Liver (tissue), 9 donors: ENCODE data around the gene EWSR1. TPM values are rescaled to one million over a fixed set of nuclear protein-coding genes. Genes with fewer than 3 reads are reported as not detected.
A peak's percentile ranks its signal among the peaks of the same experiment; 100 is the strongest.

ENCODE experiments used
- DNase-seq: peaks from one replicate; pipeline ENCODE4 v3.0.0-alpha.2; 2017; ENCODE audit warnings: low spot score
- H3K27ac ChIP-seq, 2 donors: one replicate each; pipeline ENCODE4 v1.7.0; 2013; ENCODE audit warnings: inconsistent platforms in 2 of 2, low read length in 2 of 2, control low read depth in 1 of 2, low read depth in 1 of 2, mild to moderate bottlenecking in 1 of 2
- H3K27me3 ChIP-seq, 4 donors: one replicate each; pipeline versions ENCODE4 v1.6.1 to v1.7.0; 2013; ENCODE audit warnings: low read length in 3 of 4, inconsistent platforms in 1 of 4, mild to moderate bottlenecking in 1 of 4, moderate library complexity in 1 of 4; ENCODE audit not compliant: control insufficient read depth in 4 of 4, insufficient read depth in 4 of 4
- H3K36me3 ChIP-seq, 4 donors: one replicate each; pipeline versions ENCODE4 v1.6.1 to v1.7.0; 2013; ENCODE audit warnings: low read length in 3 of 4, mild to moderate bottlenecking in 3 of 4, low read depth in 1 of 4, moderate library complexity in 1 of 4; ENCODE audit not compliant: control insufficient read depth in 4 of 4, insufficient read depth in 3 of 4
- H3K4me1 ChIP-seq, 4 donors: one replicate each; pipeline versions ENCODE4 v1.6.1 to v1.7.0; 2013; ENCODE audit warnings: low read length in 3 of 4, mild to moderate bottlenecking in 3 of 4, moderate library complexity in 1 of 4; ENCODE audit not compliant: control insufficient read depth in 4 of 4, insufficient read depth in 4 of 4
- H3K4me3 ChIP-seq, 3 donors: one replicate each; pipeline versions ENCODE4 v1.6.1 to v1.7.0; 2013; ENCODE audit warnings: low read length in 3 of 3, control low read depth in 1 of 3, low read depth in 1 of 3, mild to moderate bottlenecking in 1 of 3
- H3K9ac ChIP-seq, 2 donors: one replicate each; pipeline ENCODE4 v1.7.0; 2013; ENCODE audit warnings: low read length in 2 of 2, mild to moderate bottlenecking in 2 of 2, moderate library complexity in 2 of 2, control low read depth in 1 of 2, low read depth in 1 of 2
- H3K9me3 ChIP-seq, 4 donors: one replicate each; pipeline versions ENCODE4 v1.6.1 to v1.7.0; 2013; ENCODE audit warnings: low read length in 3 of 4; ENCODE audit not compliant: control insufficient read depth in 4 of 4
- ATF3 ChIP-seq: IDR thresholded peaks from 2 replicates; pipeline ENCODE4 v1.6.1; 2016; ENCODE audit warnings: antibody characterized with exemption
- CTCF ChIP-seq: fragments of 150-350 bp; IDR thresholded peaks from 2 replicates; pipeline ENCODE4 v1.5.1; 2017; ENCODE audit warnings: improper control_type of control experiment, low read depth, low read length; ENCODE audit not compliant: missing input control
- EGR1 ChIP-seq, 2 donors: IDR thresholded peaks; 2 replicates each; pipeline ENCODE4 v1.6.1; 2016 to 2018; ENCODE audit warnings: antibody characterized with exemption in 2 of 2, low read depth in 2 of 2
- FOXA1 ChIP-seq: IDR thresholded peaks from 2 replicates; pipeline ENCODE4 v1.6.1; 2016; ENCODE audit warnings: antibody characterized with exemption
- FOXA2 ChIP-seq: IDR thresholded peaks from 2 replicates; pipeline ENCODE4 v1.6.1; 2016; ENCODE audit warnings: antibody characterized with exemption
- GABPA ChIP-seq, 2 donors: IDR thresholded peaks in 1 of 2; conservative IDR thresholded peaks in 1 of 2; 2 replicates each; pipeline ENCODE4 v1.6.1; 2016; ENCODE audit warnings: antibody characterized with exemption in 2 of 2, mild to moderate bottlenecking in 1 of 2, moderate library complexity in 1 of 2
- HNF4A ChIP-seq, 2 donors: conservative IDR thresholded peaks; 2 replicates each; pipeline ENCODE4 v1.6.1; 2016; ENCODE audit warnings: antibody characterized with exemption in 2 of 2, mild to moderate bottlenecking in 2 of 2
- HNF4G ChIP-seq: IDR thresholded peaks from 2 replicates; pipeline ENCODE4 v1.6.1; 2016; ENCODE audit warnings: antibody characterized with exemption
- JUND ChIP-seq, 2 donors: IDR thresholded peaks; 2 replicates each; pipeline ENCODE4 v1.6.1; 2016; ENCODE audit warnings: antibody characterized with exemption in 2 of 2
- MAX ChIP-seq: IDR thresholded peaks from 2 replicates; pipeline ENCODE4 v1.6.1; 2016; ENCODE audit warnings: antibody characterized with exemption
- NR2F2 ChIP-seq: IDR thresholded peaks from 2 replicates; pipeline ENCODE4 v1.6.1; 2016; ENCODE audit warnings: antibody characterized with exemption
- RAD21 ChIP-seq, 2 donors: IDR thresholded peaks; 2 replicates each; pipeline ENCODE4 v1.6.1; 2016; ENCODE audit warnings: antibody characterized with exemption in 2 of 2, mild to moderate bottlenecking in 2 of 2
- REST ChIP-seq: IDR thresholded peaks from 2 replicates; pipeline ENCODE4 v1.6.1; 2016; ENCODE audit warnings: antibody characterized with exemption, mild to moderate bottlenecking
- RXRA ChIP-seq, 2 donors: IDR thresholded peaks; 2 replicates each; pipeline ENCODE4 v1.6.1; 2017 to 2018; ENCODE audit warnings: antibody characterized with exemption in 2 of 2, mild to moderate bottlenecking in 1 of 2
- SP1 ChIP-seq: IDR thresholded peaks from 2 replicates; pipeline ENCODE4 v1.6.1; 2018; ENCODE audit warnings: antibody characterized with exemption, mild to moderate bottlenecking
- TAF1 ChIP-seq: conservative IDR thresholded peaks from 2 replicates; pipeline ENCODE4 v1.6.1; 2016; ENCODE audit warnings: antibody characterized with exemption, mild to moderate bottlenecking
- YY1 ChIP-seq: IDR thresholded peaks from 2 replicates; pipeline ENCODE4 v1.6.1; 2016; ENCODE audit warnings: antibody characterized with exemption, mild to moderate bottlenecking
- ZBTB33 ChIP-seq: IDR thresholded peaks from 2 replicates; pipeline ENCODE4 v1.6.1; 2016; ENCODE audit warnings: antibody characterized with exemption
- WGBS: extraction: QIAGEN DNeasy Blood & Tissue Kit; methylation state at CpG from one replicate; pipeline ENCODE4 v1.1.7; 2013; 5-methylcytosine and 5-hydroxymethylcytosine counted together
- polyA plus RNA-seq, 2 donors: library from polyadenylated mRNA; stranded (reverse) in 1 of 2; unstranded in 1 of 2; fragments of 200-250 nt in 1 of 2; fragments of >200 nt in 1 of 2; fragmentation: Nextera tagmentation in 1 of 2; extraction: Ambion mirVana in 1 of 2; gene quantifications; one replicate each; pipeline versions ENCODE4 v1.2.1 to v1.2.3, GENCODE V29; 2013 to 2015
- total RNA-seq, 2 donors: library from RNA; depleted of rRNA; stranded (reverse); fragments of >200 nt; gene quantifications; one replicate each; pipeline ENCODE4 v1.2.3, GENCODE V29; 2014
- donor health status: healthy.
- donor health status: healthy.
- donor health status: healthy.
- donor health status: healthy.
- donor health status: healthy.

The EWSR1 gene
- total and polyA plus RNA-seq, 4 donors: 64.8 to 134 (median 78.3) TPM

GRCh38 chr22:29224859-29225410 lies 43.1 kb upstream of the EWSR1 start:
- Histone ChIP-seq H3K36me3 (no peaks in the 10 kb centered on the region), H3K4me3 (no peak overlapping the region), H3K9ac (no peak overlapping the region), H3K9me3 (no peaks in the 10 kb centered on the region), H3K27me3 (no peaks in the 10 kb centered on the region), H3K4me1 (peaks cover 0 to 11% (median 9%) of the 10 kb centered on the region in 4 donors), H3K27ac (peak overlapping the region in 1 of 2 donors; percentile 48)
- 93% methylated on average over 7 of the region's 7 CpGs for WGBS
- no peak for DNase-seq
- TF ChIP-seq TAF1 (no peak), FOXA2 (no peak), MAX (no peak), REST (no peak), FOXA1 (no peak), RAD21 (IDR thresholded peaks at IDR 0.05) (no peak), ATF3 (no peak), HNF4G (no peak), NR2F2 (no peak)

- no peaks in the 10 kb centered on the region for H3K27me3 ChIP-seq
- peaks cover 0 to 5% (median 2%) of the 10 kb centered on the region in 4 donors for H3K4me1 ChIP-seq
- no peak overlapping the region for H3K9ac ChIP-seq
- H3K36me3 ChIP-seq: no peaks in the 10 kb centered on the region
- DNase-seq: peak; percentile 32
- H3K4me3 ChIP-seq: no peak overlapping the region
- WGBS: 69% methylated on average over 16 of the region's 16 CpGs
- TF ChIP-seq EGR1 (IDR thresholded peaks at IDR 0.05; ENCODE audit: low read depth in 2 of 2) (no peak), JUND (IDR thresholded peaks at IDR 0.05) (no peak), RXRA (IDR thresholded peaks at IDR 0.05) (peak in 1 of 2 donors; percentile 5), RAD21 (IDR thresholded peaks at IDR 0.05) (no peak), GABPA (IDR thresholded peaks at IDR 0.05 in 1 of 2, conservative IDR thresholded peaks at IDR 0.05 in 1 of 2) (no peak), REST (no peak), TAF1 (no peak), ZBTB33 (no peak), CTCF (no peak), ATF3 (no peak), MAX (no peak), FOXA2 (no peak), HNF4A (conservative IDR thresholded peaks at IDR 0.05) (no peak), SP1 (peak; percentile 14), NR2F2 (peak; percentile 98), FOXA1 (no peak), YY1 (no peak), HNF4G (no peak)
- H3K9me3 ChIP-seq: no peaks in the 10 kb centered on the region
- H3K27ac ChIP-seq: peak overlapping the region; percentile 26 to 48
These were observed 42.5 kb upstream of the EWSR1 start for GRCh38 chr22:29225422-29226090.
